Right ventricle myocardium superior (tissue), 1 donor: ENCODE data around the gene PTH2. TPM values are rescaled to one million over a fixed set of nuclear protein-coding genes. Genes with fewer than 3 reads are reported as not detected.

Experiments used
- ATAC-seq: fragments of 200-7000 bp; cut with Tn5 transposase; one replicate; pipeline ENCODE4 v1.9.1; 2020; ENCODE audit warnings: mild to moderate bottlenecking; ENCODE audit not compliant: poor library complexity
- DNase-seq: peaks from one replicate; pipeline ENCODE4 v3.0.0-alpha.2; 2020
- intact Hi-C: fragments of 100-400 bp; cut with DNase I; formaldehyde crosslinking; loops from one replicate; pipeline ENCODE4 v1.11.2; 2022
- total RNA-seq: library from RNA; stranded (reverse); fragmentation: NEBNext Ultra II Directional; extraction: Animal tissue kit (Norgen Biotek cat#: 25700); gene quantifications from one replicate; pipeline ENCODE4 v1.2.1, GENCODE V29; 2021
- donor health status: DM: no; HTN: yes; CAD: no; lungs with severe emphysema.

PTH2 gene
- total RNA-seq, 1 donor from 2014 or later = not detected

- ATAC-seq = no peak
- intact Hi-C loops = no loop called here
Measured at GRCh38 chr19:49435670-49436069, 12.4 kb upstream of the PTH2 start.

GRCh38 chr19:49434907-49435583 lies 11.8 kb upstream of the PTH2 start:
- intact Hi-C loops = no loop called here
- ATAC-seq (no peak), DNase-seq (no peak)

More at GRCh38 chr19:49435670-49436069, 12.4 kb upstream of the PTH2 start:
- no peak for DNase-seq

GRCh38 chr19:49433240-49433901 lies 10.1 kb upstream of the PTH2 start:
- intact Hi-C loops = no loop called here
- no peak for ATAC-seq
- no peak for DNase-seq

GRCh38 chr19:49432141-49433073 lies 9.2 kb upstream of the PTH2 start:
- DNase-seq (no peak), ATAC-seq (no peak)
- intact Hi-C loops = no loop called here

- DNase-seq (no peak), ATAC-seq (no peak)
- intact Hi-C loops = no loop called here
Measured at GRCh38 chr19:49431330-49431749, 8.1 kb upstream of the PTH2 start.

- ATAC-seq = no peak
- no peak for DNase-seq
- intact Hi-C loops = no loop called here
Measured at GRCh38 chr19:49430678-49431329, 7.6 kb upstream of the PTH2 start.

- DNase-seq (no peak), ATAC-seq (no peak)
- intact Hi-C loops = no loop called here
Measured at GRCh38 chr19:49430172-49430677, 7.0 kb upstream of the PTH2 start.

- no peak for DNase-seq
- no peak for ATAC-seq
- intact Hi-C loops = no loop called here
Measured at GRCh38 chr19:49428547-49429451, 5.6 kb upstream of the PTH2 start.

GRCh38 chr19:49427855-49428546 lies 4.8 kb upstream of the PTH2 start:
- ATAC-seq (no peak), DNase-seq (no peak)
- intact Hi-C loops = no loop called here

- intact Hi-C loops = no loop called here
- no peak for ATAC-seq
- DNase-seq = no peak
Measured at GRCh38 chr19:49427339-49427738, 4.1 kb upstream of the PTH2 start.

- DNase-seq = no peak
- no peak for ATAC-seq
- intact Hi-C loops = no loop called here
Measured at GRCh38 chr19:49425922-49426592, 2.8 kb upstream of the PTH2 start.

- no peak for DNase-seq
- intact Hi-C loops = no loop called here
- no peak for ATAC-seq
Measured at GRCh38 chr19:49425178-49425577, 1.9 kb upstream of the PTH2 start, which contains the start of gene GFY. TSS of gene GFY (plus strand) at chr19:49425388. CDS start at chr19:49426431, 1,043 bp downstream.

GRCh38 chr19:49423985-49424303 lies 703 bp upstream of the PTH2 start:
- ATAC-seq = no peak
- intact Hi-C loops = no loop called here

GRCh38 chr19:49422407-49423070 lies 702 bp downstream of the PTH2 start:
- intact Hi-C loops = no loop called here
- DNase-seq (peak; percentile 68), ATAC-seq (peak; percentile 74)

More at GRCh38 chr19:49423985-49424303, 703 bp upstream of the PTH2 start:
- DNase-seq = no peak

- intact Hi-C loops = no loop called here
- no peak for DNase-seq
- ATAC-seq = no peak
Measured at GRCh38 chr19:49421878-49422202, 1.4 kb downstream of the PTH2 start.
